Measurements from ENCODE around the gene CLEC16A.

Gene CLEC16A

DNA sequence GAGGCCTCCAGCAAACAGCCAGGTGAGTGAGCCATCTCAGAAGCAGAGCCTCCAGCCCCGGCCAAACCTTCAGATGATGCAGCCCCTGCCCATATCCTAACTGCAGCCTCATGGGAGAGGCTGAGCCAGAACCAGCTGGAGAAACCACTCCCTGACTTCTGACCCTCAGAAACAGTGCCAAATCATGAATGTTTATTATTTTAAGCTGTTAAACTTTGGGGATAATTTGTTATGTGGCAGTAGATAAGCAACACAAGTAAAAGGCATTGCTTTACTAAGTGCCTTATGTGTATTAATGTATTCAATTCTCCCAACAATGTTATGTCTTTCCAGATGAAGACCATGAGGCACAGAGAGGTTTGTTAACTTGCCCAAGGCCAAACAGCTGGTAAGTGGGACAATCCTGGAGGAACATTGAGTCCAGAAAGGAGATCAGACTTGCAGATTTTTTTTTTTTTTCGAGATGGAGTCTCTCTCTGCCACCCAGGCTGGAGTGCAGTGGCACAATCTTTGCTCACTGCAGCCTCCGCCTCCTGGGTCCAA is 252.0 kb downstream of the CLEC16A start:
- H3K4me1 ChIP-seq (ENCODE audit: insufficient read depth, low read length), result peaks cover 9% of the 10 kb centered on the region
- WGBS, result 61% methylated on average over 3 of the region's 3 CpGs

DNA sequence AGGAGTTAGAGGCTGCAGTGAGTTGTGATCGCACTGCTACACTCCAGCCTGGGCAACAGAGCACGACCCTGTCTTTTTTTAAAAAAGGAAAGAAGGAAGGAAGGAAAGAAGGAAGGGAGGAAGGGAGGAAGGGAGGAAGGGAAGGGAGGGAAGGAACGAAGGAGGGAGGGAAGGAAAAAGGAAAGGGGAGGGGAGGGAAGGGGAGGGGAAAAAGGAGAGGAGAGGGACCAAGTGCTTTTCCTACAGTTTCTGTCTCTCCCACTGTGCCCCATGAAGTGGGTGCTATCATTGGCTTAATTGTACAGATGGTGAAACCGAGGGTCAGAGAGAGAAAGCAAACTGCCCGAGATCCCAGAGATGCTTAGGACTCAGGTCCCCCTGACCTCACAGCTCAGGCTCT is 254.0 kb downstream of the CLEC16A start:
- Histone ChIP-seq H3K9ac (ENCODE audit: low read depth, low read length) (no peak overlapping the region), H3K4me3 (ENCODE audit: low read length) (no peak overlapping the region), H3K4me1 (ENCODE audit: insufficient read depth, low read length) (peaks cover 28% of the 10 kb centered on the region), H3K27me3 (ENCODE audit: insufficient read depth, low read length) (no peaks in the 10 kb centered on the region), H3K9me3 (ENCODE audit: insufficient read depth, low read depth, low read length) (no peaks in the 10 kb centered on the region), H3K27ac (ENCODE audit: low read depth, low read length) (no peak overlapping the region), H3K36me3 (ENCODE audit: insufficient read depth, low read length) (no peaks in the 10 kb centered on the region)
- 83% methylated on average over 5 of the region's 5 CpGs for WGBS

More for the DNA sequence above, 252.0 kb downstream of the CLEC16A start:
- no peak overlapping the region for H3K9ac ChIP-seq (ENCODE audit: low read depth, low read length)
- no peaks in the 10 kb centered on the region for H3K27me3 ChIP-seq (ENCODE audit: insufficient read depth, low read length)
- H3K36me3 ChIP-seq (ENCODE audit: insufficient read depth, low read length), result no peaks in the 10 kb centered on the region
- H3K27ac ChIP-seq (ENCODE audit: low read depth, low read length), result no peak overlapping the region
- H3K4me3 ChIP-seq (ENCODE audit: low read length), result no peak overlapping the region
- H3K9me3 ChIP-seq (ENCODE audit: insufficient read depth, low read depth, low read length), result no peaks in the 10 kb centered on the region

DNA sequence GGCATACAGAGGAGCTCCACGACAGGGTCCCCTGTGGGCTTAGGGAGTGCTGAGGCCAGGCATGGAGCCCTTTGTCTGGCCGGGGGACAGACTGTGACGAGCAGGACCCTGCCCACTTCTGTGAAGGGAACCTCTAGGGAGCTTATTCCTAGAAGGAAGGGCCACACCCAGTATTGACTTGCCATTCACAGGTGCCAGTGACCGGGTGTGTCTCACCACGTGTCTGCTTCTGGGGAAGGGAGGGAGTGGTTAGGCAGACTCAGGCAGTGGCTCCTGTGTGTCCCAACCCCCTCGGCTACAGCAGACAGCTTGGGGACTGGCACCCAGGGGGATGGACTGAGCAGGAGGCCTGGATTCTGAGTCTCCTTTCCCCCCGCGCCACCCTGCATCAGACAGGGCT is 254.5 kb downstream of the CLEC16A start:
- Histone ChIP-seq H3K9me3 (ENCODE audit: insufficient read depth, low read depth, low read length) (no peaks in the 10 kb centered on the region), H3K9ac (ENCODE audit: low read depth, low read length) (no peak overlapping the region), H3K36me3 (ENCODE audit: insufficient read depth, low read length) (no peaks in the 10 kb centered on the region), H3K27me3 (ENCODE audit: insufficient read depth, low read length) (no peaks in the 10 kb centered on the region), H3K4me1 (ENCODE audit: insufficient read depth, low read length) (peaks cover 28% of the 10 kb centered on the region), H3K4me3 (ENCODE audit: low read length) (no peak overlapping the region), H3K27ac (ENCODE audit: low read depth, low read length) (no peak overlapping the region)
- WGBS, result 62% methylated on average over 8 of the region's 8 CpGs

DNA sequence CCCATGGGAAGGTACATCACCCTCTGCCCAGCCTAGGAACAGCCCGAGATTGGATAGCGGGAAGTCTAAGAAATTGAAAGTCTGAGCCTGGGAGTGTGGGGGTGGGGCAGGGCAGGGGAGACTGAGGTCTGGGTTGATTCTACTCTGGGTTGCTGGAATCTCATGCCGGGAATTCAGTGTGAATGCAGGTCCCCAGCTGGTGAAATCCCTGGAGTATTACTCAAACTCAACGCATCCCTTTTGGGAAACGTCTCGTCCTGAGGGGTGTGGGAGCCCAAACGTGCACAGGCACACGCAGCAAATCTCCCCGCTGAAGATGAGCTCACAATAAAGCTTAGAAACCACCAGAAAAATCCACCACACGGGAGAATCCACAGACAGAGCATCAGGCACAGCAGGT is 256.2 kb downstream of the CLEC16A start:
- H3K36me3 ChIP-seq (ENCODE audit: insufficient read depth, low read length), result no peaks in the 10 kb centered on the region
- peaks cover 28% of the 10 kb centered on the region for H3K4me1 ChIP-seq (ENCODE audit: insufficient read depth, low read length)
- H3K27me3 ChIP-seq (ENCODE audit: insufficient read depth, low read length), result no peaks in the 10 kb centered on the region
- no peaks in the 10 kb centered on the region for H3K9me3 ChIP-seq (ENCODE audit: insufficient read depth, low read depth, low read length)
- 64% methylated on average over 9 of the region's 10 CpGs for WGBS
- no peak overlapping the region for H3K27ac ChIP-seq (ENCODE audit: low read depth, low read length)
- no peak overlapping the region for H3K4me3 ChIP-seq (ENCODE audit: low read length)
- no peak overlapping the region for H3K9ac ChIP-seq (ENCODE audit: low read depth, low read length)

DNA sequence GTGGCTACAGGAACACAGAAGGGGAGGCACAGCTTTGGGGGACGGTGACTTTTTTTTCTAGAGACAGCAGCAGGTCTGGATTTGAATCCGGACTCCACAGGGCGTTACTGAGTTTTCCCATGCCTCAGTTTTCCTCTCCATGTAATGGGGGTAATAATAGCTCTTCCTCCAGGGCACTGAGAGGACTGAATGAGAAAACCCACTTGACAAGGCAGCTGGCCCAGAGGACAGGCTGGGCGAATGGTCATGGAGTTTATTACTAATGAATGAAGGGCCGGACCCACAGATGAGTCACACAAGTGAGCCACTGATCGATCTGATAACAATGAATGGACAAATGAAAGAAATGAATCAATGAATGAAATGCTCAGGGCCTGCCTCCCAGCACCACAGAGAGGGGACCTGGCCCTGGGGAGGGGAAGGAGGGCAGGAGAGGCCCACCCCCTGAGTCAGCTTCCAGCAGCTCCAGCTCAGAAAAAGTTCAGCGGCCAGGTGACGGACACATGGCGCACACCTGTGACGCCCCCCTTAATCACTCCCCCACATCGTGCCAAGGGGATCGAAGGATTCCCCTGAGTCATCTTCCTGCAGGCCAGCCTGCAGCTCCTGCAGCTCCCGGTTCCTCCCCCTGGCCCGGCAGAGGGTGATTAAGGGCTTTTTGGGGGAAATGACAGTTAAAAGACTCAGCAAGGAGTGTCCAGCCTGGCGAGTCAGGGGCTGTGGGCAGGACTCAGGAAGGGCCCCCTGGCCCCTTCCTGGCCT is 257.3 kb downstream of the CLEC16A start:
- Histone ChIP-seq H3K4me3 (ENCODE audit: low read length) (no peak overlapping the region), H3K27me3 (ENCODE audit: insufficient read depth, low read length) (no peaks in the 10 kb centered on the region), H3K27ac (ENCODE audit: low read depth, low read length) (peak overlapping the region; percentile 61), H3K9me3 (ENCODE audit: insufficient read depth, low read depth, low read length) (no peaks in the 10 kb centered on the region), H3K9ac (ENCODE audit: low read depth, low read length) (peak overlapping the region; percentile 57; the same call in 1 of the 2 replicates), H3K36me3 (ENCODE audit: insufficient read depth, low read length) (no peaks in the 10 kb centered on the region), H3K4me1 (ENCODE audit: insufficient read depth, low read length) (peaks cover 28% of the 10 kb centered on the region)
- WGBS, result 54% methylated on average over 15 of the region's 15 CpGs

DNA sequence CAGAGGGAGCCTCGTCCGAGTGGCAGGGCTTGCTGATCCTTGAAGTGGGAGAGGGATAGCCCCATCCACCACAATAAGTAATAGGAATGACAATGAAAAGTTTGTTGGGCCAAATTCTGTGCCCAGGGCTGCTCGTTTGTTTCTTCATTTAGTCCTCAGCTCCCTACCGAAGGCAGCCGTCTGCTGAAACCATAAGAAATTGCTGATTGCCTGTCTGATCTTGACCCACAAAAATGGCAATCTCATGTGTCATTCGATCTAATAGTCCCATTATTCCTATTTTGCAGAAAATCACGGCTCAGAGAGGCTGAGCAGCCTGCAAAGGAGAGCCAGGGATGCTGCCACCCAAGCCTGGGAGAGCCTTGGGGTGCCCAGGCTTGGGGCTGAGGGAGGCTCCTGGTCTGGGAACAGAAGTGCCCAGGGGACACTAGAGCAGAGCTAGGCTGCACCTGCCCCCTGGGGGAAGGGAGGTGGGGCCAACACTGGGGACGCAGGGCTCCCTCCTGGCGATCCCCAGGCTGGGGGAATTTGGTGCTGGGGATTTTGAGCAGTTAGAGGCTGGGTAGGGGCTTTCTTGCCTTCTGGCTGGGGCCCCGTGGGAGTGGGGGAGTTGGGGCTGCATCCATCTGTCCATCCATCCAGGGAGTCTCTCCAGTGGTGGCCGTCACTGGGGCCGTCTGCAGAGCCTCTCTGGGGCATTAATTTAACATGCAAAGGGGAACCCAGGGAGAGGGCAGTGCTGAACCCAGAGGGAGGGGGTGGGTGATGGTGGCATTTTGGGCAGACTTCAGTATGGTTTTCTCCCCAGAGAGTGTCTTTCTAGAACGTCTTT is 258.1 kb downstream of the CLEC16A start:
- no peaks in the 10 kb centered on the region for H3K27me3 ChIP-seq (ENCODE audit: insufficient read depth, low read length)
- peak overlapping the region; percentile 57; the same call in 1 of the 2 replicates for H3K9ac ChIP-seq (ENCODE audit: low read depth, low read length)
- peaks cover 28% of the 10 kb centered on the region for H3K4me1 ChIP-seq (ENCODE audit: insufficient read depth, low read length)
- H3K9me3 ChIP-seq (ENCODE audit: insufficient read depth, low read depth, low read length), result peaks cover 1% of the 10 kb centered on the region; the same call in 1 of the 2 replicates
- peak overlapping the region; percentile 61 for H3K27ac ChIP-seq (ENCODE audit: low read depth, low read length)
- 38% methylated on average over 13 of the region's 13 CpGs for WGBS
- no peak overlapping the region for H3K4me3 ChIP-seq (ENCODE audit: low read length)
- no peaks in the 10 kb centered on the region for H3K36me3 ChIP-seq (ENCODE audit: insufficient read depth, low read length)

DNA sequence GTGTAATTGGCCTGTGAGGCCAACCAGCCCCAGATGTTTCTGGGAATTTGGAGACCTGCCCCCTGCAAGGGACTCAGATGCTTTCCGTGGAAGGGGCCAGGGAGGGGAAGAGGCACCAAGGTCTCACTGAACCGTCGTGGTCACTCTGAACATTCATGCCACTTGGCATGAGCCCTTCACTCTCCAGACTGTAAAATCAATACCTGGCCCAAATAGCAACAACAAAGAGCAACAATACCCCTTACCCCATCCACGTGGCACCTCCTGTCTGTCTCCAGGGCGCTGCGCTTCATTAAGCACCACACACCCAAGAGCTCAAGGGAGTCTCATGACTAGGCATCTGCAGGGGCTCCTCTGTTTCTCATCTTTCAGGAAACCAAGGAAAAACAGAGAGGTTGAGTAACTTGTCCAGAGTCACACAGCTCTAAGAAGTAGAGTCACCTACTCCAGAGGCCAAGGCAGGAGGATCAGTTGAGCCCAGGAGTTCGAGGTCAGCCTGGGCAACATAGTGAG is 258.8 kb downstream of the CLEC16A start:
- Histone ChIP-seq H3K4me3 (ENCODE audit: low read length) (no peak overlapping the region), H3K27me3 (ENCODE audit: insufficient read depth, low read length) (no peaks in the 10 kb centered on the region), H3K27ac (ENCODE audit: low read depth, low read length) (no peak overlapping the region), H3K9ac (ENCODE audit: low read depth, low read length) (no peak overlapping the region), H3K36me3 (ENCODE audit: insufficient read depth, low read length) (no peaks in the 10 kb centered on the region), H3K4me1 (ENCODE audit: insufficient read depth, low read length) (peaks cover 28% of the 10 kb centered on the region), H3K9me3 (ENCODE audit: insufficient read depth, low read depth, low read length) (peaks cover 6% of the 10 kb centered on the region; the same call in 1 of the 2 replicates)
- 80% methylated on average over 7 of the region's 7 CpGs for WGBS

DNA sequence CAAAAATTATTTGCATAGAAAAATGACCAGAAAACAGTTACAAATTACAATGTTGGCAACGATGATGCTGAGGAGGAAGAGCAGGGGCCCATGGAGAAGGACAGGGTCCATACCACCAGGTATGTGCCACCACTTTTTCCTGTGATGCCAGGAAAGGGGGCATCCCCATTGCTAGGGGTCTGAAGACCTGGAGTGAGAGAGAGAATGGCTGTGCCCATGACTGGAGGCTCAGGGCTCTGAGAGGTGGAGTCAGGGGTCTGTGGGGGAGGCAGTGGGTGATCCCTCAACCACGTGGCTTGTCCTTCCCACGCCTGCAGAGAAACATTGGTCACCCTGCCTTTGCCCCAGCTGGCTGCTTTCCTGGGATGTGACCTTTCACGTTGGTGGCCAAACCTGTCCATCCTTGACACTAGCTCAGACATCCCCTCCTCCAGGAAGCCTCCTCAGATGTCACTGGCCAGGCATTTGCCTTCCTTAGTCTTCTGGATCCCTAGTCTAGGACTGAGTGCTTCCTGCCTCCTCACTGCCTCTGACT is 260.2 kb downstream of the CLEC16A start:
- 89% methylated on average over 4 of the region's 4 CpGs for WGBS
- no peak overlapping the region for H3K9ac ChIP-seq (ENCODE audit: low read depth, low read length)
- no peaks in the 10 kb centered on the region for H3K27me3 ChIP-seq (ENCODE audit: insufficient read depth, low read length)
- no peaks in the 10 kb centered on the region for H3K36me3 ChIP-seq (ENCODE audit: insufficient read depth, low read length)
- no peak overlapping the region for H3K4me3 ChIP-seq (ENCODE audit: low read length)
- peaks cover 28% of the 10 kb centered on the region for H3K4me1 ChIP-seq (ENCODE audit: insufficient read depth, low read length)
- no peak overlapping the region for H3K27ac ChIP-seq (ENCODE audit: low read depth, low read length)
- peaks cover 6% of the 10 kb centered on the region; the same call in 1 of the 2 replicates for H3K9me3 ChIP-seq (ENCODE audit: insufficient read depth, low read depth, low read length)

DNA sequence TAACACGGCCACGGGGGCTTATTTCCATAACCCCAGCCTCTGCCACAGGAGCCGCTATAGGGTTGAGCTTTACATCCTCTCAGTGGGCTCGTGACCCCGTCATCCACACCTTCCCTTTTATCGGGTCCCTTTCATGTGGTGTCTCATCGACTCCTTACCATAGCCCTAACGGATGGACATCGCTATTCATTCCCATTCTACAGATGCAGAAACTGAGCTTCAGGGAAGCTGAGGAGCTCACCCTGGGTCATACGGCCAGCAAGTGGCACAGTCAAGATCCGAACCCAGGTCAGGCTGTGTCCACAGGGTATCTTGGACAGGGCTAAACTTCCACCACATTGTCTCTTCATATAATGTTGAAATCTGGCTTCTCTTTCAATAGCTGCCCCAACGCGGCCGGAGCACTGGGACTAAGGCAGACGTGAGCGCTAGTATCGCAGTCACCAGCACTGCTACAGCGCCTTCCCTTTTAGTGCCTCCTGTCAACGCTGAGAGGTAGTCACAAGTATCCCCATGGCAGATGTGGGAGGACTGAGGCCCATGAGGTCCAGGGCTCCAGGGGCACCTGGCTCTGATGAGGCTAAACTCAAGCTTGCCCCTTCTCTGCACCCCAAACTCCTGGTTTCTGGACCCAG is 260.8 kb downstream of the CLEC16A start:
- no peaks in the 10 kb centered on the region for H3K36me3 ChIP-seq (ENCODE audit: insufficient read depth, low read length)
- H3K4me3 ChIP-seq (ENCODE audit: low read length), result no peak overlapping the region
- peaks cover 6% of the 10 kb centered on the region; the same call in 1 of the 2 replicates for H3K9me3 ChIP-seq (ENCODE audit: insufficient read depth, low read depth, low read length)
- no peaks in the 10 kb centered on the region for H3K27me3 ChIP-seq (ENCODE audit: insufficient read depth, low read length)
- no peak overlapping the region for H3K9ac ChIP-seq (ENCODE audit: low read depth, low read length)
- no peak overlapping the region for H3K27ac ChIP-seq (ENCODE audit: low read depth, low read length)
- H3K4me1 ChIP-seq (ENCODE audit: insufficient read depth, low read length), result peaks cover 28% of the 10 kb centered on the region
- 93% methylated on average over 19 of the region's 19 CpGs for WGBS

DNA sequence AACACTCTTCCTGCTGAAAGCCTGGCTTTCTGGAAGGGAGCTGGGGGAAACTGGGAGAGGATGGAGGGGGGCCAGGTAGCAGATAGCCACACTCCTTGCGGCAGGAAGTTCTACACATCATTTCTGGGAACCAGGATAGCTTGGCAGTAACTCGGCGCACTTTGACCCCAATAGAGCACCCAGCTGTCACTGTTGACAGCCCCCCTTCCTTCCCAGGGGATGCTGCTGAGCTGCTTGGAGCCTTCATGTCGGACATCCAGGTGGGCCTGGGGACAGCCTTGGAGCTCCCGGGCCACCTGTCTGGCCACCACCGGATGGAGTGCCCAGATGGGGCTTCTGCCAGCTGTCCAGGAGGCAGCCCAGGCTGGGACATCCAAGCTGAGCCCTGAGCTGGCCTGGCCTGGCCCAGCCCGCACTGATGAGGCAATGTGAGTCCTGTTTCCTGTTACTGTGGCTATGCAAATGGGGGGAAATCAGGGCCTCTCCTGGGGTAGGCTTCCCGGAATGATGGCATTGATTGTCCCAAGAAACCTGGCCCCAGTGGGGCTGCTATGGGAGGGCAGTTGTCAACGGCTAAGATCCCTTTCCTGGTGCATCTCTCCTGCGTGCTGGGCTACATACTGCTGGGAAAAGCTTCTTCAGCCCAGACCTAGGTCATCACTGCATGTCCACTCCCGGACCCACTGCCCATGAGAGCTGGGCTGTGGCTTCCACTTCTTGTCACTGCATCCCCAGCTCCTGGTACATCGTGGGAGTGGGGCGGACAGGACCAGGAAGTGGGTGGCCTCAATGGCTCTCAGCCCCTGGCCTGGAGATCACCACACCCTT is 261.6 kb downstream of the CLEC16A start:
- H3K36me3 ChIP-seq (ENCODE audit: insufficient read depth, low read length), result no peaks in the 10 kb centered on the region
- H3K4me1 ChIP-seq (ENCODE audit: insufficient read depth, low read length), result peaks cover 20% of the 10 kb centered on the region
- no peak overlapping the region for H3K27ac ChIP-seq (ENCODE audit: low read depth, low read length)
- WGBS, result 73% methylated on average over 13 of the region's 13 CpGs
- H3K27me3 ChIP-seq (ENCODE audit: insufficient read depth, low read length), result no peaks in the 10 kb centered on the region
- H3K4me3 ChIP-seq (ENCODE audit: low read length), result no peak overlapping the region
- peaks cover 6% of the 10 kb centered on the region; the same call in 1 of the 2 replicates for H3K9me3 ChIP-seq (ENCODE audit: insufficient read depth, low read depth, low read length)
- no peak overlapping the region for H3K9ac ChIP-seq (ENCODE audit: low read depth, low read length)

Data from HUES64 (cell line).